NCI-H2196 treated with DMSO at 0.1 percent for 48 hours (cell line): ENCODE results near the gene FHIP1B.
"Not testable (repeated sequence)": the region's sequence is repeated elsewhere in the genome, so short reads cannot be mapped to it uniquely, and the experiment has no call there.

Experiments used
- DNase-seq: peaks from one replicate; lab custom pipeline; 2025; ENCODE audit not compliant: unreplicated experiment; lab: John Stamatoyannopoulos, UW

The FHIP1B gene

GRCh38 chr11:6234387-6235107 is at the start of gene FHIP1B:
FHIP1B (minus strand) TSS chr11:6234636; CDS start chr11:6224516, 10,120 bp downstream.
- peak; percentile 99 for DNase-seq

- DNase-seq, result no peak
These were observed 49.1 kb upstream of the FHIP1B start for GRCh38 chr11:6283453-6284023.

- not testable (repeated sequence) for DNase-seq
These were observed 46.4 kb upstream of the FHIP1B start for GRCh38 chr11:6280809-6281208.

- no peak for DNase-seq
These were observed 38.8 kb upstream of the FHIP1B start for GRCh38 chr11:6273188-6273587.

- no peak for DNase-seq
These were observed 37.2 kb upstream of the FHIP1B start for GRCh38 chr11:6271598-6271997.

- DNase-seq, result no peak
These were observed 36.3 kb upstream of the FHIP1B start for GRCh38 chr11:6270584-6271246.

GRCh38 chr11:6269994-6270393 is 35.6 kb upstream of the FHIP1B start:
- DNase-seq, result no peak

- no peak for DNase-seq
These were observed 34.4 kb upstream of the FHIP1B start for GRCh38 chr11:6268820-6269219.

GRCh38 chr11:6263662-6264061 is 29.2 kb upstream of the FHIP1B start:
- no peak for DNase-seq

GRCh38 chr11:6260207-6260726 is 25.8 kb upstream of the FHIP1B start:
- DNase-seq, result no peak

GRCh38 chr11:6258571-6259081 is 24.2 kb upstream of the FHIP1B start:
- DNase-seq, result no peak

GRCh38 chr11:6258141-6258540 is 23.7 kb upstream of the FHIP1B start:
- no peak for DNase-seq

GRCh38 chr11:6253197-6253596 is 18.8 kb upstream of the FHIP1B start:
- no peak for DNase-seq

GRCh38 chr11:6251990-6252473 is 17.6 kb upstream of the FHIP1B start:
- DNase-seq, result no peak

GRCh38 chr11:6251120-6251733 is 16.8 kb upstream of the FHIP1B start:
- no peak for DNase-seq

- peak; percentile 43 for DNase-seq
These were observed 15.5 kb upstream of the FHIP1B start for GRCh38 chr11:6249770-6250555.

- DNase-seq, result not testable (repeated sequence)
These were observed 14.5 kb upstream of the FHIP1B start for GRCh38 chr11:6248897-6249296.

- no peak for DNase-seq
These were observed 13.8 kb upstream of the FHIP1B start for GRCh38 chr11:6248248-6248647.

GRCh38 chr11:6245536-6245935 is 11.1 kb upstream of the FHIP1B start:
- no peak for DNase-seq

- DNase-seq, result no peak
These were observed 6.9 kb upstream of the FHIP1B start for GRCh38 chr11:6241316-6241715.
